ENCODE measurements around the gene ATP1A4.

The ATP1A4 gene

DNA sequence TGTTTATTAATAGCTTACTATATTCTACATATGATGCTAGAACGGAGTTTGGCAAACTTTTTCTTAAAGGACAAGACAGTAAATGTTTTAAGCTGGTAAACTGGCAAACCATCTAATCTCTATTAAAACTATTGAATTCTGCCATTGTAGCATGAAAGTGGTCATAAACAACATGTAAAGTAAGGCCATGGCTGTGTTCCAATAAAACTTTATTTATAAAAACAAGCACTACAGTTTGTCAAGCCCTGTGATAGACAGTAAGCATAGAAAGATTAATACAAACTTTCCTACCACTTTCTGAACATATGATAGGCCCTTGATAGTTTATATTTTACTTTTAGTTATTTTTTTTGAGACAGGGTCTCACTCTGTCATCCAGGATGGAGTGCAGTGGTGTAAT is 76.2 kb downstream of the ATP1A4 start:
- no peak for DNase-seq (ENCODE audit: low spot score)

DNA sequence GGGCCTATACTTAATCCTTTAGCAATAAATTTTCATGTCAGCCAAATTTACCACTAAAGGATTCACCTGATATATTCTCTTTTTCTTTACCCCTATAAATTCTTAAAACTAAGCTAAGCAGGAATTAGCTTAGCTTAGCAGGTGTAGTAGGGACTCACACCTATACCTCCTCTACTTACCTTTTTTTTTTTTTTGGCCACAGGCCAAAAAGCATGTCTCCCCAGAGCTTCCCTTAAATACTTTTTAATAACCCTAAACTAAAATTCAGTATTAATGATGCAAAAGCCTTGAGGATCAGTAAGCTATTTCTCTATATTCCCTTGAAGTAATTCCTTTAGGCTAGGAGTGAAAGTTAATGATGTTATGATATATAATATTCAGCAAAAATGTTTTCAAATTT is 77.0 kb downstream of the ATP1A4 start:
- no peak for DNase-seq (ENCODE audit: low spot score)

DNA sequence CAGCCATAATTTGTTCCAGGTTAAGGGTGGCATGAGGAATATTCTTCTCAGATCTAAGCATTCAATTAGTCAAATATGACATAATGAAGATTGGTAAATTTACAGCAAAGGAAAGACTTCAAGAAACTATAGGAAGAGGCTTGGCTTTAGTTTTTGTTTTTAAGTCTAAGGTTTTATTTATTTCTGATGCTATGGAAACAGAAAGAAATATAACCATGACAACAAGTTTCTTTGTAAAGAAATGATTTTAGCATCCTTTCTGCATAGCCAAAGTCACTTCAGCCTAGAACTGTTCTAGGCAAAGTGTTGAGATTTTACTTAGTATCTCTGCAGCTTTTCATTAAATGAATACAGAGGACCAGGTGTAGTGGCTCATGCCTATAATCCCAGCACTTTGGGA is 81.5 kb downstream of the ATP1A4 start:
- no peak for DNase-seq (ENCODE audit: low spot score)

All from LoVo (cell line).